Stimulated activated CD4-positive, alpha-beta T cell treated with anti-CD3 and anti-CD28 coated beads, Interleukin-4, amount 100 ng/mL, for 24 hours (primary cell): Measurements from ENCODE around the gene ACSL5.
"Not testable (repeated sequence)": the region's sequence is repeated elsewhere in the genome, so short reads cannot be mapped to it uniquely, and the experiment has no call there.

ENCODE experiments used
- DNase-seq: peaks from one replicate; pipeline ENCODE4 v3.0.0-alpha.2; 2020

Gene ACSL5

DNA sequence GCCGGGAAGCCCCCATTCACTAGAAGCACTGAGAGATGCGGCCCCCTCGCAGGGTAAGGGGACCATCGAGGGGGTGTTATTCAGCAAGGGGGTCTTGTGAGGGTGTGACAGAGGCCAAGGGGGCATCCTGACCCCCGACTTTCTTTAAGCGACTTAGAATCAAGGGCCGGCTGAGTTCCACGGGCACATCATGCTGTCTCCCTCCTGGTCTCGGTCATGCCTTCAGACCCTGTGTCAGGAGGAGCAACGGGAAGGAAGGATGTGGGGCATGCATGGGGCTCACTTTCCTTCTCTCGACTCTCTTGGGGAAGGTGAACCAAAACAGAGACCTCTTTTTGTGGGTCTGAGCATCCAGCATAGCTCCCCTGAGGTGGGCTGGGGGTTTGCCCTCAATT lies 2.5 kb downstream of the ACSL5 start:
- no peak for DNase-seq

GRCh38 chr10:112377116-112377515 lies 3.2 kb downstream of the ACSL5 start:
- not testable (repeated sequence) for DNase-seq

DNA sequence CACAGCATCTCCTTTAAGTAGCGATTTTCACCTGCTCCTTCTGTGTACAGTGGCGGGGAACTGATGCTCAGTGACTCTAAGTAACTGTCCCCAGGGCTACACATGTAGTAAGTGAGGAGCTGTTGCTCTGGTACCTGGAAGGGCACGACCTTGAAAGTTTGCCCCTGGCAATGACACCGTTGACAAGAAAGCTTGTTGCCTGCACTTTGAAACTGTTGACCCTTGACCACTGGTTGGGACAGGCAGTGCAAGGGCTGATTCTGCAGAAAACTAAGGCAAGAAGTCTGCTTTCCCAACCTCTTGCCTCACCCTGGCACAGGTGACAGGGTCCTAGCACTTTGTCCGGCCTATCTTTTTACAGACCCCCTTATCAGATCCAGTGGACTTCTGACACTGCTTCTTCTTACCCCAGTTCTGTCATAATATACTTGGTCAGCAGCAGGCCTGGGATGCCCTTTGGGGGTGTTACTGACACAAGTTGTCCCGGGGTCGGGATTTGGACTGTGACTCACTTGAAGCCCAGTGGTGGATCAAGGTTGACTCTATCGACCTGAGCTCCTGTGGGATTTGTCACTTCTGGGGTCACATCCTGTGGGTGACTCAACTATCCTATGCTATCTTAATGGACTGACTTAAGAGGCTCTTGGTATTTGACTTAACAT lies 5.8 kb downstream of the ACSL5 start:
- no peak for DNase-seq

DNA sequence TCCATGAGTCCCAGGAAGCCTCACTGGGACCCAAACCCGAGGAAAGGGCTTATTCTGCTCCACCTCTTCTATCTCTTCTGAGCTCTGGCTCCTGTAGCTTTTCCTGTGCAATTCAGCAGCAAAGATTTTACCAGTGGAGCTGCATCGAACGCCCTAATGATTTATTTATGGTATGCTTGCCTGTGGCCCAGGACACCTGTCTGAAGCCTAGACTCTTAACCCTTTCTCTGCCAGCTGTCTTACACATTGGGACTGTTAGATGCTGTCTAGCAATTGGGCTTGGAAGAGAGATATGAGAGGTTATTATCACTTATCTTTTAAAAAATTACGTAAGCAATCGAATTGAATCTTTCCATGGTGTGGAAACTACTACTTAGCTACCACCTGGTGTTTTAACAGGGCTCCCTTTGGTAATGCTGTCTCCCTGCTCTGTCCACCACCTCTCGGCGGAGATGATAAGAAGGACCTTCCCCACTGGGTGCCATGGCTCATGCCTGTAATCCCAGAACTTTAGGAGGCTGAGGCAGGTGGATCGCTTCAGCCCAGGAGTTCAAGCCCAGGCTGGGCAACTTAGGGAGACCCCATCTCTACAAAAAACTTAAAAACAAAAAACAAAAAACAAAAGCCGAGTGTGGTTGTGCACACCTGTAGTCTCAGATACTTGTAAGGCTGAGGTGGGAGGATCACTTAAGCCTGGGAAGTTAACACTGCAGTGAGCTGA lies 8.8 kb downstream of the ACSL5 start:
- no peak for DNase-seq

DNA sequence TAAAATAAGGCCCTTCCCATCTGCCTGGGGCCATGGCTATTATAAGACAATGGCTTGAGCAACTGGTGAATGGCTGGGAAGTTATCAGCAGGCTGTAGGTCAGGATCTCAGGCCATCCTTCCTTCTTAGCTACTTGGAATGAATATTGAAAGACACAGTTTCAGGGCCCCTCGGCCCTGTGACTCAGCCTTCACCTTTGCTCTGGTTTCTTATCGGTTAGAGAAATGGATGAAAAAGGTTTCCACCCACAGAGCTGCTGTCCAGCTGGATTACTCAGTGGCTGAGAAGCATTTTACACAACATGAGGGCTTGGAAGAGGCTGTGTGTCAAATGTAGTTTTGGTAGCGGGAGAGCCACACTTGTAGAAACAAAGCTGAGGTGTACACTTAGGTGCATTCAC lies 9.4 kb downstream of the ACSL5 start:
- peak; percentile 14 for DNase-seq

DNA sequence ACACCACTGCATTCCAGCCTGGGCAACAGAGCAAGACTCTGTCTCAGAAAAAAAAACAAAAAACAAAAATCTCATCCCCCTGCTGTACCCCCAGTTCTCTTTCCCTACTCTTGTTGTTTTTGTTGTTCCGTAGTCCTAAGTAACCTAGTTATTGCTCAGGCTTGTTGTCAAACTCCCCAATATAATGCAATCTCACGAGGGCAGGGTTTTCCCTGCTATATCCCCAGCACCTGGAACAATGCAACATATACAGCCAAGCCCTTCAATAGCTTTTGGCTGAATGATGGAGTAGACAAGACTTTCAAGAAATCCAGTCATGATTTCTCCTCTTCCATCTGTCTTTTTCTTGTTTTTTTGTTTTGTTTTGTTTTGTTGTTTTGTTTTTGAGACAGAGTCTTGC lies 10.2 kb downstream of the ACSL5 start:
- no peak for DNase-seq

- DNase-seq, result no peak
Observed at GRCh38 chr10:112385201-112385600, 11.3 kb downstream of the ACSL5 start.

- DNase-seq, result not testable (repeated sequence)
Observed at GRCh38 chr10:112388056-112388455, 14.1 kb downstream of the ACSL5 start.

DNA sequence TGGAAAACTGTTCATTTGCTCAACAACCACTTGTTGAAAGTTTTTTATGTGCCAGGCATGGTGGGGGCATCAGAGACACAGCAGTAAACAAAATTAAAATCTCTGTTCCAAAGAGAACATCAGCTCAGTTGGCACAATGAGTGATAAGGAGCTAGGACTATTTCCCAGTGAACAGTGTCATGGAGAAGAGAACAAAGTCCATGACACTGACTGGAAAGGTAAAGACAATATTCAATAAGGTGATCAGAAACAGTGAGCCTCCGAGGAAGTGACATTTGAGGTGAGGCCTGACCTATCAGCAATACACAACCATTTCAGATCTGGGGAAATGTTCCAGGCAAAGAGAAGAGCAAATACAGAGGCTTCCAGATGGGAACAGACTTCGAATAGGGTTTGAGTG lies 14.6 kb downstream of the ACSL5 start:
- DNase-seq, result no peak

DNA sequence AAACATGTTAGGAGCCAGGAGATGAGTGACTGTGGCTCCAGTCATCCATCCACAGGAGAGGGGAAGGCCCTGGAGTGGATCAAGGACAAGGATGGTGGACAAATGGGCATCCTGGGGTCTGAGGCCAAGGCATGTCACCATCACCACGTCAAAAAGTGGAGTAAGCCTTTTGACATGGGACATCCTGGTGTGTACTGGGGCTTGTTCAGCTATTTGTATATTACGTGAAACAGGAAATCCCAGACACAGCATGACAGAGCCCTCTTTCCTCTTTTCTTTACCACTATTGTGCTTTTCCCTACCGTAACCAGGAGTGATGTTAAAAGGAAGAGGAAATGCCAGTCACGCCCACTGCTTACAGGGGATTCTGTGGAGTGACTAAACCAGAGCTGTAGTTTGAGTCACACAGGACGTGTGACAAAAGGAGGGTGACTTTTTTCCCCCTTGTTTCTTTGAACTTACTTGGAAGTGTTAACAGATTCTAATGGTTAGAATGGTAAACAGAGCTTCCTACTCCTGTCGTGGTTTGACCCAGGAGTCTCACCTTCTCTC lies 15.4 kb downstream of the ACSL5 start:
- DNase-seq, result peak; percentile 69

DNA sequence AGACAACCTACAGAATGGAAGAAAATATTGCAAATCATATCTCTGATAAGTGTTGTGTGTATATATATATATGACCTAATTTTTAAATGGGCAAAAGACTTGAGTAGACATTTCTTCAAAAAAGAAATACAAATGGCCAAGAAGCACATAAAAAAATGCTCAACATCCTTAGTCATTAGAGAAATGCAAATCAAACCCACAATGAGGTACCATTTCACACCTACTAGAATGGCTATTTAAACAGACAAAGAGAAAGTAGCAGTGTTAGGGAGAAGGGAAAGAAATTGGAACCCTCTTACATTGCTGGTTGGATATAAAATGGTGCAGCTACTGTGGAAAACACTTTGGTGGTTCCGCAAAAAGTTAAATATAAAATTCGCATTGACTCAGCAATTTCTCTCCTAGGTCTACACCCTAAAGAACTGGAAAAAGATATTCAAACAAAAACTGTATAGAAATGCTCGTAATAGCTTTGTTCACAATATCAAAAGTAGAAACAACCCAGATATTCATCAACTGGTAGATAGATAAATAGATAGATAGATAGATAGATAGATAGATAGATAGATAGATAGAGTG lies 16.3 kb downstream of the ACSL5 start:
- DNase-seq, result no peak

GRCh38 chr10:112393341-112393740 lies 19.4 kb downstream of the ACSL5 start:
- DNase-seq, result no peak

- no peak for DNase-seq
Observed at GRCh38 chr10:112393827-112394226, 19.9 kb downstream of the ACSL5 start.

DNA sequence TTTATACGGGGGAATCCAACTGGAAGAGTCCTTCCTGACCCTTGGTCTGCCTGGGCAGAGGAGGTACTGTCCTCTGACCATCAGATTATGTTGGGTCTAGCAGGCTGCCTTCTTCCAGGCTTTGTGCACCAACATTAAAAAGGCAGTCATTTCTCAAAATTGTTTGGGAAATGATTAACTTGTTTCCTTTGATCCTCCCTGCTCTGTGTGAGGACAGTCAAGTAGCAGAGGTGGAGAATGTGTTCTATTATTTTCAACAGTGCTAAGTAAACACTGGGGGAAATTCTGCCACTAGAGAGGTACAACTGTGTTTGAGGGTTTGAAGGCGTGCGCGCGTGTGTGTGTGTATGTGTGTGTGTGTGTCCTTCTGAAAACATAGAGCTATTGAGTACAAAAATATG lies 20.6 kb downstream of the ACSL5 start:
- DNase-seq, result no peak

GRCh38 chr10:112395809-112396530 lies 22.1 kb downstream of the ACSL5 start:
- DNase-seq, result no peak

DNA sequence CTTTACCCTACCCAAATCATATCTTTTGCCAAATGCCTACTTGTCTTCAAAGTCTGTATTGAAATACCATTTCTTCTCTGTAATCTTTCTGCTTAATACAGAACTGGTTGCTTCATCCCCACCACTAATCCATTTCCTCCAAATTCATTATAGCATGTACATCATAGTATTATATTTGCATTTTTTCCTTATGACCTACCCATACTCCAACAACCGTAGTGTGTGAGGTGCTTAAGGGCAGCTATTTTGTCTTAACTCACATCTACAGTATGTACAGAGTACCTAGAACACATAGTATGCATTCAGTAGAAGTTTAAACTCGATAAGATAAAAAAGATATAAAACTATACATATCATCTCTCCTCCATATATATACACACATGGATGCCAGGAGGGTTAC lies 23.7 kb downstream of the ACSL5 start:
- DNase-seq, result no peak

DNA sequence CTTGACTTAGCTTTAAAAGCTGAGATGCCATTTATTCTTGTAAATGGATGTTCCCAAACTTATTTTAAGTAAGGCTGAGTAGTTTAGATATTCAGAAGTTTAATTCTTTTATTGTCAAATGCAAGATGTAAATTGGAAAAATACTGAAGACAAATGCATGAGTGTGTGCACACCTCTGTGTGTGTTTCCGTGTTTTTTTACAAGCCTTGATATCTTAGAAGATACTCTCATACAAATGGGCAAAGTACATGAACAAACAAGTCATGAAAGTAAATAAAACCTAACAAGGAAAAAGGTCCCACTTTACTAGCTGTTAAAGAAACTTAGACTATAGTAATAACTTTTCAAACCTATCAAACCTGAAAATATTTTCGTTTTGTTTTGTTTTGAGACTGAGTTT lies 29.0 kb downstream of the ACSL5 start:
- DNase-seq, result no peak

DNA sequence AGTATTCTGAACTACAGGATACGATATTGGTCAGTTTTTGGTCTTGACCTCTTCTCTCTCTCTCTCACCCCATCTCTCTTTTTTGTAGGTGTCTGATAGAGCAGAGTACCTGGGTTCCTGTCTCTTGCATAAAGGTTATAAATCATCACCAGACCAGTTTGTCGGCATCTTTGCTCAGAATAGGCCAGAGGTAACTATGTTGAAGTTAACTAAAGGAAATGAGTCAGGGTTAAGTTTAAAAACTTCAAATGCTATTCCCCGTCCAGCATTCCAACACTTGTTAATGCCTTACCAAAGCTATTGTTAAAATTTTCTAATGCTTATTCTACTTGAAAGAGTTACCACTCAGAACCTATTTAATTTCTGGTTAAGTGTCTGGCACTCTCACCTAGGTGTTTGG lies 30.7 kb downstream of the ACSL5 start:
- no peak for DNase-seq

GRCh38 chr10:112406806-112407205 lies 32.9 kb downstream of the ACSL5 start:
- DNase-seq, result not testable (repeated sequence)

- DNase-seq, result no peak
Observed at GRCh38 chr10:112407696-112408095, 33.8 kb downstream of the ACSL5 start.

- DNase-seq, result no peak
Observed at GRCh38 chr10:112409299-112409698, 35.4 kb downstream of the ACSL5 start.

DNA sequence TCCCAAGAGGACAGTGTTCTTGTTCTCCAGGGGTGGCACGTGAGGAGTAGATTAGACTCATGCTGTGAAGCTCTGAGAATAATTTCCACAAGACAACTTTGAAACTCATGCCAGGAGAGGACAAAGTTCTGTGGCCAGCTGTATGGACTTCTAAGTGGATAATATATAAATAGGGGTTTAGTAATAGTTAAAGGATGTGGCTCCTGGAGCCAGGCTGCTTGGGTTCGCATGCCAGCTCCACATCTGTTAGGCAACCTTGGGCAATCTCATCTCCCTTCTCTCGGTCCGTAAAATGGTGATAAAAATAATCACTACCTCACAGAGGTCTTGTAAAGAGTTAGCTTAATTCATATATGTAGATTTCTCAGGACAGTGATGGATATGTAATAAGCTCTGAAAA lies 35.8 kb downstream of the ACSL5 start:
- no peak for DNase-seq

DNA sequence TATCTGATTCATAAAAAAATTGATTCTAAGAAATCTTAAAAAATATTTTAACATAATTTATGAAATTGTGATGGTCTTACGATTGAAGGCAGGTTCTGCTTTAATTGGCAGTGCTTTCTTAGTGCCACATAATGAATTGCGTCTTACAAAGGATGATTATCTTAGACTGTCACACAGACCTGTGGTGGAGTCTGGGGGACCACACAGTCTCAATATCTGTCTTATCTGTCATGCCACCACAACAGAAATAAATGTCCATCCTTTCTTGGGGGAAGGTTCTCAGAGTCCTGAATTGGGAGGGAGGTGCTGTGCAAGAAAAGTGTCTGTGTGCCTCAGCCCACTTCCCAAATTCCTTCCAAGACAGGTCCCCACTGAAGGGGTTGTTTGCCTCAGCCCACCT lies 38.8 kb downstream of the ACSL5 start:
- DNase-seq, result no peak

GRCh38 chr10:112421731-112422130 lies 47.8 kb downstream of the ACSL5 start:
- no peak for DNase-seq
